H9 (cell line): ENCODE results near the gene DSTN. TPM values are rescaled to one million over a fixed set of nuclear protein-coding genes. Genes with fewer than 3 reads are reported as not detected.

Experiments used
- DNase-seq: peaks from one replicate; pipeline ENCODE4 v3.0.0-alpha.2; 2017
- H2AFZ ChIP-seq: one replicate; pipeline ENCODE4 v1.6.1; 2013; ENCODE audit warnings: mild to moderate bottlenecking, low read length, control low read depth, moderate library complexity
- H2AK5ac ChIP-seq: 2 replicates; pipeline ENCODE4 v1.6.1; 2013; ENCODE audit warnings: low read length, control low read depth, mixed read lengths; ENCODE audit not compliant: insufficient read length
- H2BK120ac ChIP-seq: one replicate; pipeline ENCODE4 v1.6.1; 2013; ENCODE audit warnings: low read depth, mild to moderate bottlenecking, low read length, control low read depth, inconsistent platforms; ENCODE audit not compliant: poor library complexity, severe bottlenecking
- H2BK12ac ChIP-seq: 2 replicates; pipeline ENCODE4 v1.6.1; 2013; ENCODE audit warnings: low read length, control low read depth, mixed read lengths, low read depth; ENCODE audit not compliant: insufficient read length
- H2BK15ac ChIP-seq: 2 replicates; pipeline ENCODE4 v1.6.1; 2013; ENCODE audit warnings: low read depth, low read length, control low read depth
- H2BK20ac ChIP-seq: one replicate; pipeline ENCODE4 v1.6.1; 2013; ENCODE audit warnings: low read depth, mild to moderate bottlenecking, low read length, control low read depth, inconsistent platforms; ENCODE audit not compliant: poor library complexity, severe bottlenecking
- H2BK5ac ChIP-seq: 2 replicates; pipeline ENCODE4 v1.6.1; 2013; ENCODE audit warnings: low read length, control low read depth, mixed read lengths; ENCODE audit not compliant: insufficient read length
- H3K14ac ChIP-seq: 2 replicates; pipeline ENCODE4 v1.6.1; 2013; ENCODE audit warnings: low read length, control low read depth; ENCODE audit not compliant: insufficient read depth
- H3K18ac ChIP-seq: 2 replicates; pipeline ENCODE4 v1.6.1; 2013; ENCODE audit warnings: low read depth, mild to moderate bottlenecking, mixed read lengths, low read length, control low read depth; ENCODE audit not compliant: insufficient read length
- H3K23ac ChIP-seq: 2 replicates; pipeline ENCODE4 v1.6.1; 2013; ENCODE audit warnings: low read length, control low read depth, mixed read lengths, low read depth; ENCODE audit not compliant: insufficient read length
- H3K23me2 ChIP-seq: 2 replicates; pipeline ENCODE4 v1.6.1; 2013; ENCODE audit warnings: low read depth, mild to moderate bottlenecking, mixed read lengths, low read length, control low read depth; ENCODE audit not compliant: insufficient read length, poor library complexity, severe bottlenecking
- H3K27ac ChIP-seq: 2 replicates; pipeline ENCODE4 v1.5.1; 2013; ENCODE audit warnings: low read length, control low read depth, mixed read lengths, low read depth; ENCODE audit not compliant: insufficient read length
- H3K27me3 ChIP-seq: 2 replicates; pipeline ENCODE4 v1.6.1; 2013; ENCODE audit warnings: low read length, control low read depth, inconsistent platforms; ENCODE audit not compliant: insufficient read depth
- H3K4ac ChIP-seq: 2 replicates; pipeline ENCODE4 v1.6.1; 2013; ENCODE audit warnings: low read depth, mild to moderate bottlenecking, control low read depth, inconsistent platforms, low read length, moderate library complexity
- H3K4me1 ChIP-seq: 2 replicates; pipeline ENCODE4 v1.6.1; 2013; ENCODE audit warnings: low read length, control low read depth, inconsistent platforms; ENCODE audit not compliant: insufficient read depth
- H3K4me2 ChIP-seq: 2 replicates; pipeline ENCODE4 v1.6.1; 2013; ENCODE audit warnings: low read length, control low read depth, mixed read lengths; ENCODE audit not compliant: insufficient read length, insufficient read depth
- H3K56ac ChIP-seq: 2 replicates; pipeline ENCODE4 v1.6.1; 2013; ENCODE audit warnings: low read depth, mild to moderate bottlenecking, mixed read lengths, low read length, control low read depth; ENCODE audit not compliant: insufficient read length
- H3K79me1 ChIP-seq: 2 replicates; pipeline ENCODE4 v1.6.1; 2013; ENCODE audit warnings: low read depth, mild to moderate bottlenecking, moderate library complexity, low read length, control low read depth, inconsistent platforms; ENCODE audit not compliant: insufficient read depth, poor library complexity, severe bottlenecking
- H3K79me2 ChIP-seq: 2 replicates; pipeline ENCODE4 v1.6.1; 2013; ENCODE audit warnings: low read length, control low read depth, inconsistent platforms; ENCODE audit not compliant: insufficient read depth
- H3K9ac ChIP-seq: 2 replicates; pipeline ENCODE4 v1.6.1; 2013; ENCODE audit warnings: low read length, control low read depth, mixed read lengths; ENCODE audit not compliant: insufficient read length; ENCODE audit errors: extremely low read depth
- H3K9me3 ChIP-seq: one replicate; pipeline ENCODE4 v1.6.1; 2013; ENCODE audit warnings: low read depth, low read length, inconsistent platforms; ENCODE audit not compliant: control insufficient read depth
- H3T11ph ChIP-seq: one replicate; pipeline ENCODE4 v1.6.1; 2013; ENCODE audit warnings: mild to moderate bottlenecking, low read length, control low read depth, inconsistent platforms
- H4K20me1 ChIP-seq: one replicate; pipeline ENCODE4 v1.6.1; 2013; ENCODE audit not compliant: control insufficient read depth, insufficient read length, insufficient read depth
- H4K5ac ChIP-seq: 2 replicates; pipeline ENCODE4 v1.6.1; 2013; ENCODE audit warnings: low read depth, mild to moderate bottlenecking, mixed read lengths, low read length, control low read depth; ENCODE audit not compliant: insufficient read length
- H4K8ac ChIP-seq: replicated peaks from 2 replicates; pipeline ENCODE4 v1.6.1; 2013; ENCODE audit warnings: low read length, control low read depth, mixed read lengths, low read depth; ENCODE audit not compliant: insufficient read length
- H4K91ac ChIP-seq: 2 replicates; pipeline ENCODE4 v1.6.1; 2013; ENCODE audit warnings: low read depth, mild to moderate bottlenecking, moderate library complexity, mixed read lengths, low read length, control low read depth; ENCODE audit not compliant: insufficient read length
- H3K27ac Mint-ChIP-seq, 3 experiments: 2 replicates in 2 of 3; 3 replicates in 1 of 3; pipeline ENCODE4 v1.8.0; 2020 to 2021; ENCODE audit warnings: mixed read lengths in 3 of 3, mild to moderate bottlenecking in 1 of 3, moderate library complexity in 1 of 3
- H3K27me3 Mint-ChIP-seq: 2 replicates; pipeline ENCODE4 v1.8.0; 2021; ENCODE audit warnings: low read depth, mild to moderate bottlenecking, moderate library complexity, mixed read lengths
- H3K36me3 Mint-ChIP-seq, 3 experiments: 2 replicates in 2 of 3; 3 replicates in 1 of 3; pipeline ENCODE4 v1.8.0; 2020 to 2021; ENCODE audit warnings: low read depth in 3 of 3, mixed read lengths in 3 of 3; ENCODE audit not compliant: insufficient read depth in 1 of 3
- H3K4me1 Mint-ChIP-seq, 2 experiments: 2 replicates each; pipeline ENCODE4 v1.8.0; 2020; ENCODE audit warnings: mixed read lengths in 2 of 2
- H3K4me3 Mint-ChIP-seq, 2 experiments: 2 replicates in 1 of 2; 3 replicates in 1 of 2; pipeline ENCODE4 v1.8.0; 2020 to 2021; ENCODE audit warnings: mild to moderate bottlenecking in 2 of 2, mixed read lengths in 2 of 2, moderate library complexity in 1 of 2
- H3K9me3 Mint-ChIP-seq, 2 experiments: 2 replicates in 1 of 2; 3 replicates in 1 of 2; pipeline ENCODE4 v1.8.0; 2020; ENCODE audit warnings: mild to moderate bottlenecking in 2 of 2, mixed read lengths in 2 of 2, moderate library complexity in 1 of 2
- CTCF ChIP-seq: fragments of 200-600 bp; sonication (generic); conservative IDR thresholded peaks from 3 replicates; pipeline ENCODE4 v1.8.0; 2021; ENCODE audit warnings: antibody characterized with exemption, mild to moderate bottlenecking
- WGBS: extraction: QIAGEN DNeasy Blood & Tissue Kit; methylation state at CpG from one replicate; pipeline ENCODE4 v1.1.7; 2013; ENCODE audit warnings: missing lambda C conversion rate, low lambda C conversion rate, mixed read lengths; ENCODE audit not compliant: insufficient read length; ENCODE audit errors: extremely low coverage; 5-methylcytosine and 5-hydroxymethylcytosine counted together
- total RNA-seq: library from RNA; stranded (reverse); gene quantifications from 2 replicates; pipeline ENCODE4 v1.2.1, GENCODE V29; 2021

DSTN gene
- total RNA-seq, 1 experiment from 2014 or later, result 145 TPM

GRCh38 chr20:17622851-17623508, 53.1 kb downstream of the DSTN start:
- no peak overlapping the region for H4K5ac ChIP-seq
- H3K18ac ChIP-seq, result no peak overlapping the region
- no peaks in the 10 kb centered on the region for H3K27me3 ChIP-seq
- no peaks in the 10 kb centered on the region for H3K79me1 ChIP-seq
- H3K27ac ChIP-seq, result no peak overlapping the region
- no peak overlapping the region for H3K9ac ChIP-seq
- no peaks in the 10 kb centered on the region for H3K4me1 ChIP-seq
- H2BK120ac ChIP-seq, result no peak overlapping the region
- H3K56ac ChIP-seq, result no peak overlapping the region
- no peak overlapping the region for H2BK12ac ChIP-seq
- no peak overlapping the region for H3K23ac ChIP-seq
- H3K79me2 ChIP-seq, result no peaks in the 10 kb centered on the region
- H3K4me2 ChIP-seq, result no peak overlapping the region
- H2BK15ac ChIP-seq, result no peak overlapping the region
- no peaks in the 10 kb centered on the region for H3K23me2 ChIP-seq
- H2BK20ac ChIP-seq, result no peak overlapping the region
- H2AFZ ChIP-seq, result no peak overlapping the region
- TF ChIP-seq CTCF, result no peak
- DNase-seq, result no peak
- no peak overlapping the region for H3K14ac ChIP-seq
- Mint-ChIP-seq H3K27me3 (no peaks in the 10 kb centered on the region), H3K4me3 (no peak overlapping the region), H3K36me3 (peaks cover 27 to 77% (median 71%) of the 10 kb centered on the region in 3 experiments), H3K9me3 (no peaks in the 10 kb centered on the region), H3K27ac (no peak overlapping the region; a peak in 1 of 7 replicates), H3K4me1 (no peaks in the 10 kb centered on the region)
- WGBS, result no CpG with 5 or more reads among the region's 9 CpGs
- H3K4ac ChIP-seq, result no peak overlapping the region
- H2BK5ac ChIP-seq, result no peak overlapping the region
- no peak overlapping the region for H4K91ac ChIP-seq
- H2AK5ac ChIP-seq, result no peak overlapping the region
- no peak overlapping the region for H3T11ph ChIP-seq
- no peak overlapping the region for H4K8ac ChIP-seq
- H3K9me3 ChIP-seq, result no peaks in the 10 kb centered on the region
- peaks cover 2% of the 10 kb centered on the region for H4K20me1 ChIP-seq
